ENCODE data around the gene CYS1. TPM values are rescaled to one million over a fixed set of nuclear protein-coding genes. Genes with fewer than 3 reads are reported as not detected.

Gene CYS1
- total RNA-seq, 2 donors from 2014 or later: 0.29 to 0.44 TPM

GRCh38 chr2:10034333-10035052, 45.7 kb downstream of the CYS1 start:
- TF ChIP-seq CTCF (conservative IDR thresholded peaks at IDR 0.05): no peak
- Mint-ChIP-seq H3K9me3 (no peaks in the 10 kb centered on the region), H3K4me1 (peaks cover 9% of the 10 kb centered on the region), H3K36me3 (ENCODE audit: low read depth) (no peaks in the 10 kb centered on the region), H3K27ac (no peak overlapping the region), H3K27me3 (ENCODE audit: insufficient read depth) (no peaks in the 10 kb centered on the region), H3K4me3 (no peak overlapping the region)
- H3K27ac ChIP-seq (ENCODE audit: low read depth, low read length): no peak overlapping the region
- WGBS, 2 experiments (ENCODE audit: insufficient coverage in 1 of 2, insufficient read length in 1 of 2): 92 to 93% methylated on average over 11 to 12 of the region's 12 CpGs
- no peak for DNase-seq
- no peak overlapping the region for H3K9ac ChIP-seq (ENCODE audit: extremely low read depth, low read length, poor library complexity, severe bottlenecking)
- no peak overlapping the region for H3K4me3 ChIP-seq (ENCODE audit: low read length)
- H3K9me3 ChIP-seq (ENCODE audit: control insufficient read depth, low read length): no peaks in the 10 kb centered on the region
- no peaks in the 10 kb centered on the region for H3K36me3 ChIP-seq (ENCODE audit: control insufficient read depth, insufficient read depth, low read length)
- H3K4me1 ChIP-seq (ENCODE audit: control insufficient read depth, insufficient read depth, low read length): peaks cover under 1% of the 10 kb centered on the region
- no peaks in the 10 kb centered on the region for H3K27me3 ChIP-seq (ENCODE audit: control insufficient read depth, insufficient read depth, low read length, poor library complexity, severe bottlenecking)

GRCh38 chr2:10033251-10034006, 46.8 kb downstream of the CYS1 start:
- Histone ChIP-seq H3K27me3 (ENCODE audit: control insufficient read depth, insufficient read depth, low read length, poor library complexity, severe bottlenecking) (no peaks in the 10 kb centered on the region), H3K27ac (ENCODE audit: low read depth, low read length) (no peak overlapping the region), H3K36me3 (ENCODE audit: control insufficient read depth, insufficient read depth, low read length) (no peaks in the 10 kb centered on the region), H3K4me1 (ENCODE audit: control insufficient read depth, insufficient read depth, low read length) (peaks cover 9% of the 10 kb centered on the region), H3K9ac (ENCODE audit: extremely low read depth, low read length, poor library complexity, severe bottlenecking) (no peak overlapping the region), H3K4me3 (ENCODE audit: low read length) (no peak overlapping the region), H3K9me3 (ENCODE audit: control insufficient read depth, low read length) (no peaks in the 10 kb centered on the region)
- Mint-ChIP-seq H3K4me3 (no peak overlapping the region), H3K9me3 (no peaks in the 10 kb centered on the region), H3K36me3 (ENCODE audit: low read depth) (no peaks in the 10 kb centered on the region), H3K27ac (peak overlapping the region; percentile 44), H3K27me3 (ENCODE audit: insufficient read depth) (no peaks in the 10 kb centered on the region), H3K4me1 (peaks cover 9% of the 10 kb centered on the region)
- peak; percentile 50 for DNase-seq
- 80 to 90% methylated on average over 9 to 14 of the region's 14 CpGs for WGBS, 2 experiments (ENCODE audit: insufficient coverage in 1 of 2, insufficient read length in 1 of 2)
- TF ChIP-seq CTCF (conservative IDR thresholded peaks at IDR 0.05): no peak

GRCh38 chr2:10032746-10033105, 47.5 kb downstream of the CYS1 start:
- Mint-ChIP-seq H3K27ac (no peak overlapping the region), H3K36me3 (ENCODE audit: low read depth) (no peaks in the 10 kb centered on the region), H3K9me3 (no peaks in the 10 kb centered on the region), H3K4me1 (peaks cover 9% of the 10 kb centered on the region), H3K4me3 (no peak overlapping the region), H3K27me3 (ENCODE audit: insufficient read depth) (no peaks in the 10 kb centered on the region)
- no peaks in the 10 kb centered on the region for H3K36me3 ChIP-seq (ENCODE audit: control insufficient read depth, insufficient read depth, low read length)
- H3K27me3 ChIP-seq (ENCODE audit: control insufficient read depth, insufficient read depth, low read length, poor library complexity, severe bottlenecking): no peaks in the 10 kb centered on the region
- peaks cover 9% of the 10 kb centered on the region for H3K4me1 ChIP-seq (ENCODE audit: control insufficient read depth, insufficient read depth, low read length)
- no peak overlapping the region for H3K9ac ChIP-seq (ENCODE audit: extremely low read depth, low read length, poor library complexity, severe bottlenecking)
- 92 to 95% methylated on average over 7 of the region's 7 CpGs for WGBS, 2 experiments (ENCODE audit: insufficient coverage in 1 of 2, insufficient read length in 1 of 2)
- no peak for TF ChIP-seq CTCF (conservative IDR thresholded peaks at IDR 0.05)
- no peak overlapping the region for H3K4me3 ChIP-seq (ENCODE audit: low read length)
- DNase-seq: no peak
- no peak overlapping the region for H3K27ac ChIP-seq (ENCODE audit: low read depth, low read length)
- H3K9me3 ChIP-seq (ENCODE audit: control insufficient read depth, low read length): no peaks in the 10 kb centered on the region

All from endodermal cell (in vitro differentiated cells).